Posterior vena cava (tissue), 2 donors: ENCODE results near the gene FAM83C. TPM values are rescaled to one million over a fixed set of nuclear protein-coding genes. Genes with fewer than 3 reads are reported as not detected.
"Not testable (repeated sequence)": the region's sequence is repeated elsewhere in the genome, so short reads cannot be mapped to it uniquely, and the experiment has no call there.

ENCODE experiments used
- DNase-seq: peaks from one replicate; pipeline ENCODE4 v3.0.0-alpha.2; 2020; ENCODE audit warnings: low spot score
- intact Hi-C, 2 donors: fragments of 100-400 bp; cut with DNase I; formaldehyde crosslinking; loops; one replicate each; pipeline versions ENCODE4 v1.14.1 to v1.14.2; 2022 to 2023
- total RNA-seq, 2 donors: library from RNA; stranded (reverse); fragmentation: NEBNext Ultra II Directional; extraction: Animal tissue kit (Norgen Biotek cat#: 25700); gene quantifications; one replicate each; pipeline ENCODE4 v1.2.1, GENCODE V29; 2021
- donor health status: DM: yes; HTN: yes; CAD: no.
- donor health status: DM: yes; HTN: yes; CAD: no.

FAM83C gene
- total RNA-seq, 2 donors from 2014 or later: not detected

DNA sequence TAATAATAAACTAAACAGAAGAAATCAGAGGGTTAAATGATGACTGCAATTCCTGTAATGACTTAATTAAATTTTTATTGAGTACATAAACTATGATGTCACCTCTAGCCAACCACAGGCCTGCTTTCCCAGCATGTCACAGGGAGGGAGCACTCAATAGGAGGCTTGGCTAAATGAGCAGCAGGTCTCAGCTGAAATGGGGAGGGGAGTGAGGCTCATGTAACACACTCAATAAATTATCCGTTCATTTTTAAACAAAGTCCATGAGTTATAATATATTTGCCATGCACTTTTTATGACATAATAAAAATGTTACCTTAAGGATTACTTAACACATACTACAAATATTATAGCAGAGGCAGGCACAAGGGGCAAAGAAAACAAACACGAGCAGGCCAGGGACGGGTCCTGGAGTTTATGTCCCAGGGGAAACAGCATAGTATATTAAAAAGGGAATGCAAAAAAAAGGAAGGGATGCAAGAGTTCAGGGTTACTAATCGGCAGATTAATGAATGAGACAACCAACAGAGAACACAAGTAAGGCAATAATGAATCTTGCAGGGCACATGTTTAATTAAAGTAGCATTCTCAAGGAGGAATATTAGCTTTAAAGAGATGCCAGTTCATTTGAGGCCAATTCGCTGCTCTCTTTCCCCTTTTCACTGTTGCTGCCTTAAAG lies 27.1 kb upstream of the FAM83C start:
- intact Hi-C loops: no loop called here
- DNase-seq: no peak

- intact Hi-C loops: no loop called here
- no peak for DNase-seq
Observed at GRCh38 chr20:35318502-35319157, 26.4 kb upstream of the FAM83C start.

- intact Hi-C loops: no loop called here
- no peak for DNase-seq
Observed at GRCh38 chr20:35317416-35318210, 25.4 kb upstream of the FAM83C start.

- intact Hi-C loops: no loop called here
- no peak for DNase-seq
Observed at GRCh38 chr20:35316086-35316485, 23.9 kb upstream of the FAM83C start.

DNA sequence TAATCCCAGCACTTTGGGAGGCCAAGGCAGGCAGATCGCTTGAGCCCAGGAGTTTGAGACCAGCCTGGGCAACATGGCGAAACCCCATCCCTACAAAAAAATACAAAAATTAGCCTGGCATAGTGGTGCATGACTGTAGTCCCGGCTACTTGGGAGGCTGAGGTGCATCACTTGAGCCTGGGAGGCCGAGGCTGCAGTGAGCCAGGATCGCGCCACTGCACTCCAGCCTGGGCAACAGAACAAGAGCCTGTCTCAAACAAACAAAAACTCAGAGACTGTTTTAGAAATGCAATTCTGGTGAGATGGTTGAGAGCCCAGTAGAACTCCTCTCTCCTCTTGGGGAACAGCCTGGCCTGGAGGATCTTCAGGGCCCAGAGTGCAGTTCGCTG lies 23.4 kb upstream of the FAM83C start:
- DNase-seq, intact Hi-C loops: not testable (repeated sequence)

- intact Hi-C loops: no loop called here
- no peak for DNase-seq
Observed at GRCh38 chr20:35314816-35315631, 22.8 kb upstream of the FAM83C start.

GRCh38 chr20:35312318-35312717 lies 20.1 kb upstream of the FAM83C start:
- intact Hi-C loops: no loop called here
- DNase-seq: no peak

DNA sequence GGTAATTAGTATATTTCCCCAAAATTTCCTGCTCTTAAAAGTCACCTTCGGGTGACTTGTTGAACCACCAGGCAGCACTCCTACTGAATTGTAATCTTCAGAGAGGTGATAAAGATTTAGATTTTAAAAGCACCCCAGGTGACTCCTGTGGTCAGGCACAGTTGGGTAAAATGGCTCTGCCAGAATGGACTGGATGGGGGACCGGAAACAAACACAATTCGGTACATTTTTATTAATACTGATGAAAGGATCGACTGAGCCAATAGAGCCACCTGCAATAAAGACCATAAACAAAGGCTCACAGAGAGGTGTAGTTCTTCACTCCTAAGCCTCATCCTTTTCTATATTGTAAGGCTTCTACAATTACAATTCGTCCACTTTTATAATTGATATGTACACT lies 19.6 kb upstream of the FAM83C start:
- no peak for DNase-seq
- intact Hi-C loops: no loop called here

GRCh38 chr20:35311409-35311808 lies 19.2 kb upstream of the FAM83C start:
- no peak for DNase-seq
- intact Hi-C loops: no loop called here

DNA sequence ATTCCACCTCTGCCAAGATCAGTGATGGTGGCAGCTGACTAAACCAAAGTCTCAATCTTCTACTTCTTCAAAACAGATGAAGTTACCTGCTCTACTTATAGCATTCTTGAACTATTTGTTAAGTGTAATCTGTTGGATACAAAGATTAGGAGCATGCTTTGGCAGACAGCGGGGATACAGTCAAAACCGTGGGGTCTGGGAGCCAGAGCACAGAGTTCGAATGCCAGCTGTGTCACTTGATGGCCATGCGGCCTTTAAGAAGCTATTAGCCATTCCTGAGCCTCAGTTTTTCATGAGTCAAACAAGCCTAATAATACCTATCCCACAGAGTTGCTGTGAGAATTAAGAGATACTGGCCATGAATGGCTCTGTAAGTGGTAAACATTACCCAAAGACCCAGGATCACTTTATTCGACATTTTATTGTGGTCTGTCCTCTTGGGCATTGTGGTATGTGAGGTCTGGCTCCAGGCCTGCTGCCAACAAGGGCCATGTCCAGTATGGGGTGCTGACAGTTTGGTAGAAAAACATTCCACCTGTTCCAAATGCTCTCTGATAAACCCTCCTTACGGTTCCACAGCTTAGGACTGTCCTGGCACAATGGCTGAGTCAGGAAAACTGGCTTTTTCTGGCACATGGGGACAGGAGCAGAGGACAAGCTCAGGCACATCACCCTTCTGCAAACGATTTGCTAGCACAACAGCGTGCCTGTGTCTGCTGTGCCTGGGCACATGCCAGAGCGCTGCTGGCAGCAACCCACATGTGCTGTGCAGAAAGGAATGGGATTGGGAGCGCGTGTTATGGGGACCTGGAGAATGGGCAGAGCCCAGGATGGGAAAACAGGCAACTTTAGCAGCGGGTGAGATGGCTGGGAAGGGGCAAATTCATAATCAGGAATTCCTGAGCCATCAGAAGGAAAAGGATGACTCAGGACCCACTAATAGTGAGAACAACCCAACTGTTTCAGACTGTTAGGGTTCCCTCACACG lies 15.7 kb upstream of the FAM83C start:
- intact Hi-C loops: loop anchor here in 1 of 2 donors (5.0 kb wide), 1 partner anchor 134 kb away; no protein-coding TSS in a partner anchor
- no peak for DNase-seq

- DNase-seq: no peak
- intact Hi-C loops: loop anchor here in 1 of 2 donors (5.0 kb wide), 1 partner anchor 135 kb away; no protein-coding TSS in a partner anchor
Observed at GRCh38 chr20:35306931-35307517, 14.8 kb upstream of the FAM83C start.

DNA sequence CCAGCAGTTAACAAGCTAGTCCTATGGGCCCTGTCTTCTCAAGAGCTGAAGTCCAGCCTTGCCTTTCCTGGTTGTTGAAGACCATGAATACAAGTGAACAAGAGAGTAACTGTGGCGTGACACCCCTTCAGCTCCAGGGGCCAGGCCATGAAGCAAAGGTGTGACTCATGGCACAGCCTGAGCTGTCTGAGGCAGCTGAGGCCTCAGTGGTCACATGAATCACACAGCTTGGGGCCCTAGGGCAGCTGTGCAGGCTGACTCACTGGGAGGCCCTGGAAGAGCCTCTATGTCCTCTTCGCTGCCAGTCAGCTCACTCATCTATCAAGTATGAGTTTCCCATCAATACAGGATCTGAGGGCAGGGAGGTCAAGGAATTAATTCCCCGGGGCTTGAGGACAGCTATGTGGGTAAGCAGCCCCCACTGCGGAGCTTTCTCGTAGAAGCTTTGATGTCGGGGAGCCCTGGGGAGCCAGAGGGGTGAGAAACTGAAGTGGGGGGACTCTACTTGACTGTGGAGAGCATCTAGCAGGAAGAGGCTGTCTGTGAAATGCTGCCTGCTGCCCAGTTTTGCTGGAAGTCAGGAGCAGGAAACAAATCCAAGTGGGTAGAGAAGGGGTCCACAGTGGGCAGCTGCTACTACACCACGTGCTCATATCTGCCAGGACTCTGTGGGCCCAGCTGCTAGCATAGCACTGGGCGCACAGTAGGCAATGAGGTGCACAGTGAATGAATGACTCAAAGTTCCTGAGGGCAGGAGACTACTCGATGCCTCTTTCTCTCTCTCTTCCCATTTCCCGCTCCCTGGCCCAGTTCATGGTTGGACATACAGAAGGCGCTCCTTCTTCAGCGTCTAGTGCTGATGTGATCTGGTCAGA lies 13.7 kb upstream of the FAM83C start:
- DNase-seq: peak; percentile 90
- intact Hi-C loops: loop anchor here (2.0 to 5.0 kb wide), 2 partner anchors 136 to 141 kb away; no protein-coding TSS in a partner anchor

- no peak for DNase-seq
- intact Hi-C loops: loop anchor here (2.0 to 5.0 kb wide), 2 partner anchors 137 to 142 kb away; no protein-coding TSS in a partner anchor
Observed at GRCh38 chr20:35304956-35305355, 12.7 kb upstream of the FAM83C start.

- DNase-seq: peak; percentile 90
- intact Hi-C loops: loop anchor here in 1 of 2 donors (2.0 kb wide), 1 partner anchor 143 kb away; no protein-coding TSS in a partner anchor
Observed at GRCh38 chr20:35303735-35304491, 11.7 kb upstream of the FAM83C start.

DNA sequence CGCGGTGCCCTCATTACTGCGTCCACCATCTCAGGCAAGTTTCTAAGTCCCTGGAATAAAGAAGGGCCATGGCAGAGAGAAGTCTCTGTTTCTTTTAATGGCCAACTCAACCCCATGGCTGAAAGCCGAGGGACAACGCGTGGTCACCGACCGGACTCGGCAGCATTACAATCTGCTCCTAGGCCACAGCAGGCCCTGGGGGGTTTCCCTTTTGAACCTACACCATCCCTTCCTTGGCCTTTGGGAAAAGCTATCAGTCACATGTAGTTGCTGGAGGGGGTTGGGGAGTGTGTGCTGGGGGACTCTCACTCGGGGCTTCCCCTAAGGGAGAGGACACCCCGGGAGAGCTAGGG lies 11.1 kb upstream of the FAM83C start:
- DNase-seq: no peak
- intact Hi-C loops: no loop called here
